NCI-H128 (cell line): ENCODE measurements around the gene SNTG2.
"Not testable (repeated sequence)": the region's sequence is repeated elsewhere in the genome, so short reads cannot be mapped to it uniquely, and the experiment has no call there.

ENCODE experiments used
- DNase-seq: peaks from one replicate; lab custom pipeline; 2025; ENCODE audit not compliant: unreplicated experiment; lab: John Stamatoyannopoulos, UW

SNTG2 gene

DNA sequence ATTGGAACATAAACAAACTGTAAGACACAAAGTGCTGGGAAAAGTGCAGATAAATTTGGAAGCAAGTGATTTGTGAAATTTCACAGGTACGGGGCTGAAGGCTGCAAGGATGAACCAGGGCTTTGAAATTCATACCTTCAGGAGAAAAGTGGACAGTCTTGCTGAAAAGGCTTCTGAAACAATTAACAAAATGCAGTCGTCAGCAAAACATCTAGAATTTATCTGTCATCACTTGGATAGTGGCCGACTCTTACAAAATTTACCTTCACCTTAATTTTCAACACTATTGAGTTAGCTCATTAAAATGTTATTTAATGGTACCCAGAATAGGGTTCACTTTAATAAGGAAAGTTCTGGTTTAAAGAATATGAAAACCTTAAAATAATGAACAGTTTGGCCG lies 138.3 kb downstream of the SNTG2 start:
- DNase-seq = no peak

GRCh38 chr2:1091895-1092585 lies 141.4 kb downstream of the SNTG2 start:
- DNase-seq = no peak

GRCh38 chr2:1093668-1094067 lies 143.0 kb downstream of the SNTG2 start:
- DNase-seq = not testable (repeated sequence)

DNA sequence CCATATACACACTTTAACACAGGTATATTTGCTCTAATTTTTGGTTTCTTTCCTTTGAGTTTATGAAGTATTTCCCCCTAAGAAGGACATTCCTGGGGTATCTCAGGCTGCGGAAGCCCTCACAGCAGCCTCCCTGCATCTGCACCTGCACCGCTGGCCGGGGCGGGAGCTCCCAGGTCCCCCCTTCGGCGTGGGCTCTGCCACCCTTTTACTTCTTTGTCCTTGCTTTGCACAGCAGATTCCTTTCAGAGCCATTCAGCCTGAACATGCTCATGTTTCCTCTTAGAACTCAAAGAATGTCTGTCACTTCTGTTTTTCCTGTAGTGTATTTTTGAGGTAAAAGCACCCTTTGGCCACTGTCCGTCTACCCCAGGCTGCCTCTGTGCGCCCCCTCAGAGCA lies 146.5 kb downstream of the SNTG2 start:
- no peak for DNase-seq

DNA sequence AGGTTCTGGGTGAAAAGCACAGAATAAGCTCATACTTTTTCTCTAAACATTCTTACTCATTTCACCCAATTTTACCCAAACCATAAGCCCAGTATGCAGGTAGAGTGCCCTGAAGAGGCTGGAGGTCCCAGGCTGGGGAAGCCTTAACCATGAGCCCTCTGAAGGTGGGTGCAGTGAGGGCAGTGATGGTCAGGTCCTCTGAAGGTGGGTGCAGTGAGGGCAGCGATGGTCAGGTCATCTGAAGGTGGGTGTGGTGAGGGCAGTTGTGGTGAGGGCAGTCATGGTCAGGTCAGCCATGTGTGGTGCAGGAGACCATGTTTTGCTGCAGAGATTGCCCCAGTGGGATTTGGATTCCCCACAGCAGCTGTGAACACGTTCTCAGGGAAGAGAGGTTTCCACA lies 148.8 kb downstream of the SNTG2 start:
- no peak for DNase-seq

- DNase-seq = no peak
Measured at GRCh38 chr2:1101011-1101782, 150.5 kb downstream of the SNTG2 start.

- DNase-seq = no peak
Measured at GRCh38 chr2:1101982-1102590, 151.4 kb downstream of the SNTG2 start.

DNA sequence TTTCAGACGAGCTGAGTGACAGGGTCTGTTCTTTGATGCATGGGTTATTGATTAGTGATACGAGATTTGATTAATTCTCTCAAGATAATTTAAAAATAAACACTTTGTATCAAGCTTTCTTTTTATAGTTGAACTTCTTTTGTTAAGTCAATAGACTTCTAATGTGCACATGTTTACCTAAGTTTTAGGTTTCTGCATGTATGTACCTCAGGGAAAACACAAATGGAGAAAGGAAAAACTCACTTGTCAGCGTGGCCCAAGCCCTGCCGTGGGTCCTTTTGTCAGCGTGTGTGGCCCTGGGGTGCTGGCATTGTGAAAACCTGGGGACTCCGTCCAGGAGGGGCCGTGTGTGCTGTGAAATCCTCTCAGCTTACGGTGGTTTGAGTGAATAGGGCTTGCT lies 153.7 kb downstream of the SNTG2 start:
- DNase-seq = no peak

DNA sequence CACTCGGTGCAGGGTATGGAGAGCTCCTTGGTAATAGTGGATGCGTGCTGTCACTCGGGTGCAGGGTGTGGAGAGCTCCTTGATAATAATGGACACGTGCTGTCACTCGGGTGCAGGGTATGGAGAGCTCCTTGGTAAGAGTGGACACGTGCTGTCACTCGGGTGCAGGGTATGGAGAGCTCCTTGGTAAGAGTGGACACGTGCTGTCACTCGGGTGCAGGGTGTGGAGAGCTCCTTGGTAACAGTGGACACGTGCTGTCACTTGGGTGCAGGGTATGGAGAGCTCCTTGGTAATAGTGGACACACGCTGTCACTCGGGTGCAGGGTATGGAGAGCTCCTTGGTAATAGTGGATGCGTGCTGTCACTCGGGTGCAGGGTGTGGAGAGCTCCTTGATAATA lies 155.7 kb downstream of the SNTG2 start:
- DNase-seq = not testable (repeated sequence)

- peak; percentile 56 for DNase-seq
Measured at GRCh38 chr2:1115843-1116539, 165.3 kb downstream of the SNTG2 start.

DNA sequence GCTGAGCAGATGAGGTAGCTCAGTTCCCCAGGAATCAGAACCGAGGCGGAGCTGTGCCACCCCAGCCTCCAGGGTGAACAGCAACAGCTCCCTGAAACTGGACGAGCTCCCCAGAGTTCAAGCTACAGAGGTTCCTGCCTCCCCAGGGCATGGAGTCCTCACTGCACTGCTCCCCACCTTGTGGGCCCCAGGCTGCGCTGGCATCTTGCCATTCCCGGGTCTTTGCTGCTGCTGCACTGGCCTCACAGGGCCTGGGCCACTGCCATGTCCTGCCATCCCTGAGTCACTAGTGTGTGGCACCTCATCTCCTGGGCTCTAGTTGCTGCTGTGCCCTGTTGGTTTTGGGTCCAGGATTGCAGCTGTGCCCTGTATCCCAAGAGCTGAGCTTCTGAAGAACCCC lies 166.9 kb downstream of the SNTG2 start:
- no peak for DNase-seq

GRCh38 chr2:1125217-1125616 lies 174.6 kb downstream of the SNTG2 start:
- DNase-seq = no peak

GRCh38 chr2:1125633-1126370 lies 175.2 kb downstream of the SNTG2 start:
- no peak for DNase-seq

DNA sequence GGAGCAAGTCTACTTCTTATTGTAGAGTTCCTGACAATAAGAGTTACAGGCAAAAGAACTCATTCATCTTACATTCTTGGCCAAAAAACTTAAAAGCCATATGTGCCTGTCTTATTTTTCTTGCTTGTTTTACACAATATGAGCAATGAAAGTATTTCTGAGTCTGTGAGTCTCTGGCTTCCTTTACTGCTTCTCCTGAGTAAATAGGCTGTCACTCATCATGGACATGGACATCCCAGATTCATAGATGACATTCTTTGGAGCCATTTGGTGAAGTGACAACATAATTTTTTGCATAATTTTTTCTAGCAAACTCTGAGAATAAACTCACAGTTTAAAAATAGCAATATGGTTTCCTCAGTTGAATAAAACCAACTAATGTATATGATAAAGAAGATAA lies 179.3 kb downstream of the SNTG2 start:
- no peak for DNase-seq

DNA sequence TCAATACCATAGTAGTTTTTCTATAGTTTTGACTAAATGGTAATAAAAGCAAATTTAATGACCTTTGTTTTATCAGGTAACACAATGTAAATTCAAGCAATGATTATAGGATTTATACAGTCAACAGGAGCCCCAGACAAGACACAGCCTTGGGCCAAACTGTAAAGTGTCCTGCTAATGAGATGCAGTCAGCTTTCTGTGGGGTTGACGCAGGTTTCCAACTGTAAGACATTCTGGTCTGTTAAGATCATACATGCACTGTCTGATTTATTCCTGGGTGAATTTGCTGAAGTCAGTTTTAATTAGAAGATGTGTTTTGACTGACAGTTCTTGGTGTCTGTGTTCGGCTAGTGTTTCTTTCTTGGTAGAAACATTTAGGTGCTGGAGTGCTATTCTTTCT lies 180.3 kb downstream of the SNTG2 start:
- DNase-seq = no peak

DNA sequence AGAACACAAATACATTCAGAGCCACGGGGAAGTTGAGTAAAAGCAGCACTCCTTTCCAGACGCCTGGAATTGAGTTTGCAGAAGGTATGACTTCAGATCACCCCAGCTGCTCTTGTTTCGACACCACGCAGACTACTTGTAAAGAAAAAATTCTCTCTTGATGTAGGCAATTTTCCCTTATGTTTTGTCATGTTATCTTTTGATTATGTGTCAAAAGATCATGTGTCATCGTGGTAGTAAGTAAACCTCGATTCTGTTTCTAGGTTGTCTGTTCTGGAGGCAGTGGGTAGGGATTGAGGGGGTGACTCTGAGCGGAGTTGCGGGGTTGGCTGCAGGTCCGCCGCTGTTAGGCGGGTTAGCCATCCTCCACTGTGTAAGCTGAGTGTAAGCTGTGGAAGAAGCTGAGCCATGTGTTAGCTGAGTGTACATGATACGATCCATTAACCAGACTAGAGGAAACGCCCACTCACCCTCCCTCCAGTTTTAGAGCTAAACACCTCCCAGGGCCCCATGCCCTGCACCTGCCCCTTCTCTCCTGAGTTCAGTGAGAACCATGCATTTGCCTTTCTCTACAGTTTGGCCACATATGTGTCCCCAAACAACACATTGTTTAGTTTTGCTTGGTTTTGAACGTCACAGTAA lies 181.8 kb downstream of the SNTG2 start:
- DNase-seq = peak; percentile 80

DNA sequence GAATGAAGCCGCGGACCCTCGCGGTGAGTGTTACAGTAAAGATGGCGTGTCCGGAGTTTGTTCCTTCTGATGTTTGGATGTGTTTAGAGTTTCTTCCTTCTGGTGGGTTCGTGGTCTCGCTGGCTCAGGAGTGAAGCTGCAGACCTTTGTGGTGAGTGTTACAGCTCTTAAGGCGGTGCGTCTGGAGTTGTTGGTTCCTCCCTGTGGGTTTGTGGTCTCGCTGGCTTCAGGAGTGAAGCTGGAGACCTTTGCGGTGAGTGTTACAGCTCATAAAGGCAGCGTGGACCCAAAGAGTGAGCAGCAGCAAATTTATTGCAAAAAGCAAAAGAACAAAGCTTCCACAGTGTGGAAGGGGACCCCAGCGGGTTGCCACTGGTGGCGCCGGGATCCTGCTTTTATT lies 183.2 kb downstream of the SNTG2 start:
- not testable (repeated sequence) for DNase-seq

DNA sequence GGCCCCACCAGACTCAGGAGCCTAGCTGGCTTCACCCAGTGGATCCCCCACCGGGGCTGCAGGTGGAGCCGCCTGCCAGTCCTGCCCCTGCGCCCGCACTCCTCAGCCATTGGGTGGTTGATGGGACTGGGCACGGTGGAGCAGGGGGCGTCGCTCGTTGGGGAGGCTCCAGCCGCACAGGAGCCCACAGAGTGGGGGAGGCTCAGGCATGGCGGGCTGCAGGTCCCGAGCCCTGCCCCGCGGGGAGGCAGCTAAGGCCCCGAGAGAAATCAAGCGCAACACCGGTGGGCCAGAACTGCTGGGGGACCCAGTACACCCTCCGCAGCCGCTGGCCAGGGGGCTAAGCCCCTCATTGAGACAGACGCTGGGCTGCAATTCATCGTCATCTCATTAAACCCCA lies 184.0 kb downstream of the SNTG2 start:
- DNase-seq = no peak

- no peak for DNase-seq
Measured at GRCh38 chr2:1136067-1136466, 185.4 kb downstream of the SNTG2 start.

DNA sequence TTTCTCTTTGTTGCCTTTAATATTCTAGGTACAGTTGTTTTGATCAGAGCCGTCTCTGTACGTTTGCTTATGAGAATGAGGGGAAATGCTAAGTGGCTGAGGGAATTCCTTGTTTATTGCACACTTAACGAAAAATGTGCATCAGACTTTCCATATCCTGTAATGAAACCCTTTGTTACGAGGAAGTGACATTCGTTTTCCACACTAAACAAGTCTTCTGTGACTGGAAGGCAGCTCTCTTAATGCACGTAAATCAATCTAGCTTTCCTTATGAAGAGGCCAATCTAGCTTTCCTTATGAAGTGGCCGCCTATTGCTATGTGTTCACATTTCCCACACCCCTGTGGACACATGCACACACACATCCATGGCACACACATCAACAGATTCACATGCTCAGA lies 186.2 kb downstream of the SNTG2 start:
- DNase-seq = no peak
